CD4-positive, alpha-beta memory T cell (primary cell): Measurements from ENCODE around the gene DNER. TPM values are rescaled to one million over a fixed set of nuclear protein-coding genes. Genes with fewer than 3 reads are reported as not detected.

Experiments used
- CTCF ChIA-PET: fragments of 350-600 bp; sonication (Branson Sonifier 250); formaldehyde crosslinking; loops from one replicate; lab custom pipeline; 2021; ENCODE audit warnings: inconsistent platforms; ENCODE audit not compliant: partially characterized antibody; lab: Charles Lee
- POLR2A ChIA-PET: fragments of 350-600 bp; sonication (Branson Sonifier 250); formaldehyde crosslinking; loops from one replicate; lab custom pipeline; 2021; ENCODE audit not compliant: partially characterized antibody; lab: Charles Lee
- DNase-seq, 5 donors: peaks; one replicate each; pipeline versions ENCODE4 v3.0.0 to v3.0.0-alpha.2; 2020 to 2022; ENCODE audit warnings: mixed read lengths in 1 of 5
- H3K27ac ChIP-seq: one replicate; pipeline ENCODE4 v1.7.0; 2013; ENCODE audit warnings: low read depth, low read length
- H3K27me3 ChIP-seq: 2 replicates; pipeline ENCODE4 v1.7.0; 2013; ENCODE audit warnings: mild to moderate bottlenecking, low read length, moderate library complexity; ENCODE audit not compliant: insufficient read depth
- H3K36me3 ChIP-seq: 2 replicates; pipeline ENCODE4 v1.7.0; 2013; ENCODE audit warnings: mild to moderate bottlenecking, low read length, moderate library complexity; ENCODE audit not compliant: insufficient read depth
- H3K4me1 ChIP-seq: 2 replicates; pipeline ENCODE4 v1.7.0; 2013; ENCODE audit warnings: mild to moderate bottlenecking, low read length, moderate library complexity; ENCODE audit not compliant: insufficient read depth
- H3K4me3 ChIP-seq, 2 donors: one replicate each; pipeline ENCODE4 v1.7.0; 2013; ENCODE audit warnings: low read length in 2 of 2, mild to moderate bottlenecking in 1 of 2
- H3K9me3 ChIP-seq, 2 donors: one replicate each; pipeline ENCODE4 v1.7.0; 2013; ENCODE audit warnings: low read length in 2 of 2, control low read depth in 1 of 2; ENCODE audit not compliant: control insufficient read depth in 1 of 2
- H3K27ac Mint-ChIP-seq, 7 donors: one replicate each; pipeline ENCODE4 v1.8.0; 2020 to 2021; ENCODE audit warnings: mixed read lengths in 7 of 7, mild to moderate bottlenecking in 6 of 7, inconsistent platforms in 3 of 7, moderate library complexity in 3 of 7
- H3K27me3 Mint-ChIP-seq, 2 donors: one replicate each; pipeline ENCODE4 v1.8.0; 2020 to 2021; ENCODE audit warnings: mixed read lengths in 2 of 2
- H3K36me3 Mint-ChIP-seq, 2 donors: one replicate each; pipeline ENCODE4 v1.8.0; 2020 to 2021; ENCODE audit warnings: mixed read lengths in 2 of 2, inconsistent platforms in 1 of 2, mild to moderate bottlenecking in 1 of 2
- H3K4me1 Mint-ChIP-seq, 4 donors: one replicate each; pipeline ENCODE4 v1.8.0; 2020 to 2021; ENCODE audit warnings: mixed read lengths in 4 of 4, mild to moderate bottlenecking in 1 of 4
- H3K4me3 Mint-ChIP-seq, 8 donors: one replicate each; pipeline ENCODE4 v1.8.0; 2020 to 2021; ENCODE audit warnings: mixed read lengths in 8 of 8, mild to moderate bottlenecking in 7 of 8, moderate library complexity in 6 of 8, inconsistent platforms in 3 of 8
- H3K9me3 Mint-ChIP-seq, 8 donors: one replicate each; pipeline ENCODE4 v1.8.0; 2020 to 2021; ENCODE audit warnings: mixed read lengths in 8 of 8, mild to moderate bottlenecking in 5 of 8, inconsistent platforms in 3 of 8, moderate library complexity in 1 of 8
- intact Hi-C: fragments of 100-400 bp; cut with micrococcal nuclease; formaldehyde crosslinking; loops from one replicate; pipeline ENCODE4 v1.15.1; 2023
- polyA plus RNA-seq, 2 donors: library from polyadenylated mRNA; unstranded; fragments of 300-500 nt; fragmentation: Illumina TruSeq; gene quantifications; one replicate each; pipeline ENCODE4 v1.2.3, GENCODE V29; 2021
- total RNA-seq, 2 experiments: library from RNA; stranded (reverse); gene quantifications; one replicate each; pipeline ENCODE4 v1.2.3, GENCODE V29; 2021

Gene DNER
- total and polyA plus RNA-seq, 4 experiments from 2014 or later: not detected

DNA sequence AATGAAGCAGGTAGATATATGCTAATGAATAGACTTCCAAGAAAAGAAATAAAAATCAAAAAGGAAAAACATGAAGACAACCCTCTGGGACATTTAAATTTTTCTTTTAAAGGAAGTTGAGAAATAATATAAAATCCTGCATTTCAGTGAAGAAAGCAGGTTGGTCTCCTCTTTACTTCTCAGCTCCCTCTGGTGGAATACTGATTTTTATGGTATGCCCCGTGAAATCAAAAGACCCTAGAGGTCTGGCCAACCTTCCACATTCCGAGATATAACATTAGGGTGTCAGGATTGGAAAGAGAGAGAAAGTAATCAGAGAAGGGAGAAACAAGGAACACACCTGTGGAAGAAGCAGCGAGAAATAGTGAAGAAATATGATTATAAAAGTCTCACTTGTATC, 72.7 kb downstream of the DNER start:
- Mint-ChIP-seq H3K27me3 (peaks cover 8 to 10% of the 10 kb centered on the region in 2 donors), H3K36me3 (no peaks in the 10 kb centered on the region), H3K4me3 (no peak overlapping the region), H3K4me1 (no peaks in the 10 kb centered on the region), H3K9me3 (no peaks in the 10 kb centered on the region), H3K27ac (no peak overlapping the region)
- ChIA-PET CTCF (no interaction called here), POLR2A (no interaction called here)
- no peak overlapping the region for H3K4me3 ChIP-seq
- no peaks in the 10 kb centered on the region for H3K9me3 ChIP-seq
- H3K4me1 ChIP-seq: no peaks in the 10 kb centered on the region
- no peaks in the 10 kb centered on the region for H3K36me3 ChIP-seq
- H3K27me3 ChIP-seq: no peaks in the 10 kb centered on the region
- DNase-seq: no peak
- no peak overlapping the region for H3K27ac ChIP-seq
- intact Hi-C loops: no loop called here

DNA sequence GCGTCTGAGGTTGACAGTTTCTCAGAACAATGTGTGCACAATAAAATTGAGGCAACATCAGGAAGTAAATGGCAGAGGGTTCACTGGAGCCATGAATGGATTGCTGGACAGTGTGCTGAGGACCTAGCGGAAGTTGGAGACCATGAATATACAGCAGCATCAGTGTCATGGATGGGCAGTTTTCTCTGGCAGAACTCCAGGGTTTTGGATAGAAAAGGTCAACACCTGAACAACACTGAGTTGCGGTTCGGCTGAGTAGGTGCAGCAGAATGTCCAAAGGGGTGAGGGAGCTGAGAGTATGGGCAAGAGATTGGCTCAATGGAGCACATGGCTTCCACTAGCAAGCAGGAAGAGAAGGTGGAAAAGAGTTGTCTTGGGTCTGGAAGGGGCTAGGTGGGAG, 73.7 kb downstream of the DNER start:
- Histone ChIP-seq H3K27ac (no peak overlapping the region), H3K36me3 (no peaks in the 10 kb centered on the region), H3K4me3 (no peak overlapping the region), H3K27me3 (no peaks in the 10 kb centered on the region), H3K9me3 (no peaks in the 10 kb centered on the region), H3K4me1 (no peaks in the 10 kb centered on the region)
- H3K36me3 Mint-ChIP-seq: no peaks in the 10 kb centered on the region
- intact Hi-C loops: no loop called here
- H3K27ac Mint-ChIP-seq: peak overlapping the region in 1 of 7 donors; percentile 51
- no peak for DNase-seq
- ChIA-PET CTCF (no interaction called here), POLR2A (no interaction called here)
- H3K4me1 Mint-ChIP-seq: no peaks in the 10 kb centered on the region
- H3K9me3 Mint-ChIP-seq: no peaks in the 10 kb centered on the region
- peaks cover 10% of the 10 kb centered on the region in 2 donors for H3K27me3 Mint-ChIP-seq
- peak overlapping the region in 1 of 8 donors; percentile 4 for H3K4me3 Mint-ChIP-seq

DNA sequence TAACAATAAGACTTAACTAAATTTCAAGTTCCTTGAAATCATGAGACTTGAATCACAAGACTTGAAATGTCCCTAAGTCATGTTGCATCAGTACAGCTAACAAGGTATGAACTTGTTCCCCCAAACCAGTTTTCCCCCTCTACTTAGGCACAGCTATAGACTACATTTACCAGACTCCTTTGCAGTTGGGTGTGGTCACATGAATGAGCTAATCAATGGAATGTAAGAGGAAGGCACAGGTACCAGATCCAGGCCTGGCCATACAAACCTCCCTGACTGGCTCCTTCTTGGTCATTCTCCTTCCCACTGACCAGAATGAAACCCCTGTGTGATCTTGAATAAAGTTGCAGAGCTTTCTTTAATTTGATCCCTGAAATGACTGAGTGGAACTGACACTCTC, 77.8 kb downstream of the DNER start:
- intact Hi-C loops: no loop called here
- CTCF ChIA-PET: no interaction called here
- Mint-ChIP-seq H3K4me1 (no peaks in the 10 kb centered on the region), H3K27ac (no peak overlapping the region), H3K27me3 (peaks cover 12 to 20% of the 10 kb centered on the region in 2 donors), H3K4me3 (no peak overlapping the region), H3K36me3 (no peaks in the 10 kb centered on the region), H3K9me3 (no peaks in the 10 kb centered on the region)
- Histone ChIP-seq H3K9me3 (no peaks in the 10 kb centered on the region), H3K27ac (no peak overlapping the region), H3K4me3 (no peak overlapping the region), H3K27me3 (no peaks in the 10 kb centered on the region), H3K4me1 (no peaks in the 10 kb centered on the region), H3K36me3 (no peaks in the 10 kb centered on the region)
- no peak for DNase-seq
- POLR2A ChIA-PET: no interaction called here

DNA sequence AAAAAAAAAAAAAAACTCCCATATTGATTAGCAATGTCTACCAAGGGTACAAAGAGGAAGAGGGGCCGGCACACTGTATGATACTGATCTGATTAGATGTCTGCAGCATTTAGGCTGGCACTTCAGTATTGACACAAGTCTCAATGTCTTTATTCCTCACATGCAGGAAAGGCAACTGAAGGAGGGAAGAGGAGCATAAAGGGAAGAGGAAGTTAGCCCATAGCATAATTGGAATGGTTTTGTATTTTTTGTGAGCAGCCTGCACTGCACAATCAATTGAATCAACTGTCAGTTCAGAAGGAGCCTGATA, 79.0 kb downstream of the DNER start:
- Mint-ChIP-seq H3K27ac (peak overlapping the region in 1 of 7 donors; percentile 32), H3K4me3 (no peak overlapping the region), H3K36me3 (no peaks in the 10 kb centered on the region), H3K4me1 (no peaks in the 10 kb centered on the region), H3K27me3 (peaks cover 6 to 20% of the 10 kb centered on the region in 2 donors), H3K9me3 (no peaks in the 10 kb centered on the region)
- intact Hi-C loops: no loop called here
- ChIA-PET CTCF (no interaction called here), POLR2A (no interaction called here)
- no peaks in the 10 kb centered on the region for H3K27me3 ChIP-seq
- DNase-seq: no peak
- no peak overlapping the region for H3K4me3 ChIP-seq
- H3K36me3 ChIP-seq: no peaks in the 10 kb centered on the region
- no peaks in the 10 kb centered on the region for H3K9me3 ChIP-seq
- no peak overlapping the region for H3K27ac ChIP-seq
- H3K4me1 ChIP-seq: no peaks in the 10 kb centered on the region

DNA sequence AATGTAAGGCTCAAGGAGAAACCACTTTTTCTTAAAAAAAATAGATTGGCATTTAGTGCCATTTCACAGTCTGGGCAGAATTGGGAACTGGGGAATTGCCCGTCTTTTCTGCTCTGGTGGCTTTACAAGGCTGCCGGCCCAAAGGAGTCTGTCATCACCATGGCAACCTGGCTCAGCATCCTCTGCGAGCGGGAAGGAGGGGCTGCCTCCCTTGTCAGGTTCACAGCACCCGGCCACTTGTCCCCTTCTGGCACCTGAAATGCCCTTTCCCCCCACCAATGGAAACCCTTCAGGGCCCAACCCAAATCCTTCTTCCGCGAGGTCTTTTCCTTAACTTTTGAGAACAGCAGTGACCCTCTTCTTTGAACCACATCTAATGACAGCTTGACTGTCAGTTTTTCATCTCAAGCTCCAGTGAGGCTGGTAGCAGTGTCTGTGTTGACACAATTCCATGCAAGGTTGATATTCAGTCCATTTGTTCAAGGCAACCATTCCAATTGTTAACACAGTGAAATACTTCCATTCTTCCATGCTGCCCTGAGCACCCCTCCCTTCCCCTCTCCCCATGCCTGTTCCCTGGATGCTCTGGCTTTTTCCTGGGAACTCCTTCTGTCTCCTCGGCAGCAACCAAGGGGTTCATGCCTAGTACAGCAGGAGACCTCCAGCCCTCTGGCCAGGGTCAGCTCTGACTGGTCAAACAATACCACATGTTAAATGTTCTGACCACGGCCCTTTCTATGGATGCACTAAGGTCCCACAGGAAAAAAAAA, 79.6 kb downstream of the DNER start:
- Histone ChIP-seq H3K27ac (no peak overlapping the region), H3K4me1 (no peaks in the 10 kb centered on the region), H3K27me3 (no peaks in the 10 kb centered on the region), H3K36me3 (no peaks in the 10 kb centered on the region), H3K4me3 (no peak overlapping the region), H3K9me3 (no peaks in the 10 kb centered on the region)
- ChIA-PET CTCF (no interaction called here), POLR2A (no interaction called here)
- intact Hi-C loops: no loop called here
- no peaks in the 10 kb centered on the region for H3K9me3 Mint-ChIP-seq
- no peaks in the 10 kb centered on the region for H3K36me3 Mint-ChIP-seq
- peaks cover 6 to 20% of the 10 kb centered on the region in 2 donors for H3K27me3 Mint-ChIP-seq
- H3K4me3 Mint-ChIP-seq: no peak overlapping the region
- no peak for DNase-seq
- no peak overlapping the region for H3K27ac Mint-ChIP-seq
- no peaks in the 10 kb centered on the region for H3K4me1 Mint-ChIP-seq

DNA sequence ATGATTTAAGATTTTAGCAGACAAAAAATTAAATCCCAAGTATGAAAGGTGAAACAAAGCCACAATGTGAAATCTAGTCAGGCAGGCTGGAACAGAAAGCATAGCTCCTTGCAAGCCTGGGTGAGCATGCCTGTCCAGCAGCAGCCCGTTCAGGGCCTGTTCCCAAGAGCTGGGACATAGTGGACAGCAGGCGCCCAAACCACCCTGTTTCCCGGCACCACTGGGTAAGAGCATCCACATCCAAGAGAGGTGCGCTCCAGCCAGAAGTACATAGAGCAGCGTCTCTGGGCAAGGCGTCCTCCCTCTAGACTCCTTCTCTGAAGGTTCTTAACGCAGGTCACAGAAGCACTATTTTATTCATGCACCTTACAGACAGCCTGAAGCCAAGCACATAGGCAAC, 80.8 kb downstream of the DNER start:
- ChIA-PET CTCF (no interaction called here), POLR2A (no interaction called here)
- DNase-seq: no peak
- no peaks in the 10 kb centered on the region for H3K9me3 ChIP-seq
- intact Hi-C loops: no loop called here
- no peaks in the 10 kb centered on the region for H3K36me3 ChIP-seq
- Mint-ChIP-seq H3K4me3 (no peak overlapping the region), H3K4me1 (no peaks in the 10 kb centered on the region), H3K27me3 (peaks cover 9 to 20% of the 10 kb centered on the region in 2 donors), H3K36me3 (no peaks in the 10 kb centered on the region), H3K27ac (no peak overlapping the region), H3K9me3 (no peaks in the 10 kb centered on the region)
- H3K4me3 ChIP-seq: no peak overlapping the region
- H3K27me3 ChIP-seq: no peaks in the 10 kb centered on the region
- no peak overlapping the region for H3K27ac ChIP-seq
- H3K4me1 ChIP-seq: no peaks in the 10 kb centered on the region

DNA sequence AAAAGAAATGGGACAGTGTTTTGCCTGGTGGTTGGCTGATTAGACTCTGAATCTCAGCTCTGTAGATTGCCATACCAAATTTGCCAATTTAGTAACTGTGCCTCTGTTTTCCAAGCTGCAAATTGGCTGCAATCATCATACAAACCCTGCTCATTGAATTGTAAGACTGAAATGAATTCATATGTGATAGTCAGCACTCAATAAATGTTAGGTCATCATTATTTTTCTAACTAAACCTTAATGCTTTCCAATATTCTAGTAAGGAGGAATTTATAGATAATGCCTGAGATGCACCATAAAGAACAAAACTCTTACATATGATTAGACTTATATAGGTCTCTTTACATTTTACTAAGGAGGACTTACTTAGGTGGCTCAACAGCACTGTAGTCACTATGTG, 85.3 kb downstream of the DNER start:
- Histone ChIP-seq H3K27ac (no peak overlapping the region), H3K27me3 (no peaks in the 10 kb centered on the region), H3K4me3 (no peak overlapping the region), H3K9me3 (no peaks in the 10 kb centered on the region), H3K4me1 (no peaks in the 10 kb centered on the region), H3K36me3 (no peaks in the 10 kb centered on the region)
- no peak overlapping the region for H3K27ac Mint-ChIP-seq
- no peak for DNase-seq
- no peaks in the 10 kb centered on the region for H3K4me1 Mint-ChIP-seq
- peaks cover 12 to 13% of the 10 kb centered on the region in 2 donors for H3K27me3 Mint-ChIP-seq
- no peaks in the 10 kb centered on the region for H3K9me3 Mint-ChIP-seq
- POLR2A ChIA-PET: no interaction called here
- H3K36me3 Mint-ChIP-seq: no peaks in the 10 kb centered on the region
- CTCF ChIA-PET: no interaction called here
- H3K4me3 Mint-ChIP-seq: no peak overlapping the region
- intact Hi-C loops: no loop called here
